ENCODE measurements around the gene OR9G1.
"Not testable (repeated sequence)": the region's sequence is repeated elsewhere in the genome, so short reads cannot be mapped to it uniquely, and the experiment has no call there.

The OR9G1 gene, protein sequence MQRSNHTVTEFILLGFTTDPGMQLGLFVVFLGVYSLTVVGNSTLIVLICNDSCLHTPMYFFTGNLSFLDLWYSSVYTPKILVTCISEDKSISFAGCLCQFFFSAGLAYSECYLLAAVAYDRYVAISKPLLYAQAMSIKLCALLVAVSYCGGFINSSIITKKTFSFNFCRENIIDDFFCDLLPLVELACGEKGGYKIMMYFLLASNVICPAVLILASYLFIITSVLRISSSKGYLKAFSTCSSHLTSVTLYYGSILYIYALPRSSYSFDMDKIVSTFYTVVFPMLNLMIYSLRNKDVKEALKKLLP

DNA sequence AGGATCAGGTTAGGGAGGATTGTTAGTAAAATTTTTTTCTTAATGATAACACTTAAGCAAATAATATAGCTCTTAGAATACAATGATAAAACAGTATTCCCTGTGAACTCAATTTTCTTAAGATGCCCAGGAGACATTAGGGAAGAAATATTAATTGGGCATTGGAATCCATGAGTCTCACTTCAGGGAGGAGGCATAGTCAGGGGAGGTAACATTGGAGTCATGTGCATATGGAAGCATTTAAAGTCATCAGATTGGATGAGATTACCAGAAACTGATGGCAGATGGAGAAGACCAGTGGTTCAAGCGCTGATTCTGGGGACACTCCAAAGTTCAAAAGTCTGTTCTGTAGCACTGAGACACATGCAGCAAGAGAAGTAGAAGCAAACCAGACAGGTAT is at the start of gene OR9G1:
Gene OR9G1, plus strand, starts transcription at position 301 of the 400 bp plus-strand sequence. CDS start 1,293 bp downstream, outside the sequence.
- DNase-seq (ENCODE audit: low read depth): no peak

DNA sequence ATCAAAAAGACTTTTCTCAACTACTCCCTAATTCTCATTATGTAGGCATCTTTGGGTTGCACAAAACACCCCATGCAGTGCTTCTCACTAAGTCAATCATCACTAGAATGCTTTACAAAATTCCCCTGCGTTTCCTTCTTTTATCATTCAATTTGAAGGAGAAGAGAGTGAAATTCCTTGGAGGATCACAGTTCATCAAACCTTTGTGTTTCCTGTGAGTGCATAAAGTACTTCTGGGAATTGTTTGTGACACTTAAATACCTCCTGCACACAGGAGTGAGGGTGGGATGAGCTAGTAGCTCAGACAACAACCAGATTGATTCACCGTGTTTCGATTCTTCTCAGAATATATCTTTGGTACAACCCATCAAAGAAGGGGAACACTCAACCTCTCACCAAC is 39.1 kb upstream of the OR9G1 start:
- no peak for DNase-seq (ENCODE audit: low read depth)

DNA sequence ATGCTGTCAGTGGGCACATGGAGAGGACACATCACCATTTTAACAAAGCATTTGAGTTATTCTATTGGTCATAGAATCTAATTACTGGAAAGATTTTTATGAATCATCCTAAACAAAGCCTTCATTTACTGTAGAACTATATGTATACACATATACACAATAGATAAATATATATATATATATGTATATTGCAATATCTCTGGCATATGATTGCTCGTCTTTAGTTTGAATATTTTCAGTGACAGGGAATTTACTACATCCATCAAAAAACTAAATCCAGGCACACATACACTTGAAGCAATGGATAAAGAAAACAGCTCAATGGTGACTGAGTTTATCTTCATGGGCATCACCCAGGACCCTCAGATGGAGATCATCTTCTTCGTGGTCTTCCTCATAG is 35.5 kb upstream of the OR9G1 start, which contains the start of gene OR5AR1:
Gene OR5AR1, plus strand, starts transcription at position 301 of the 400 bp plus-strand sequence. Its CDS starts 0 bp downstream, at position 301.
- DNase-seq (ENCODE audit: low read depth): no peak

DNA sequence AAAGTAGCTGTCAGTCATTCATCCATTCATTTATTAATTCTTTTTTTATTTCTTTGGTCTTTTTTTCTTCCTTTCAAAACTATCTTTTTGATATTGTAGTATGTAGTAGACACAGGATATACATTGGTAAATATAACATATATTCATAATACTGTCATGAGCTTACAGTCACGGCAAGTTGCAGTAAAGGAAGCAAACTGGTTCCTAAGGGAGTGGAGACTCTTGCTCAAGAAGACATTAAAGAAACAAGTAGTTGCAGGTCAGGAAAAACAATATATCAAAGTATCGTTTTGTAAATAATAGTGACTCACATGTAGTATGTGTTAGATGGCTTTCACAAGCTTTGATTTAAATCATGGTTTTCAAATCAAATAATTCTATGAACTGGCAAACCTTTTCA is 27.9 kb upstream of the OR9G1 start:
- no peak for DNase-seq (ENCODE audit: low read depth)

DNA sequence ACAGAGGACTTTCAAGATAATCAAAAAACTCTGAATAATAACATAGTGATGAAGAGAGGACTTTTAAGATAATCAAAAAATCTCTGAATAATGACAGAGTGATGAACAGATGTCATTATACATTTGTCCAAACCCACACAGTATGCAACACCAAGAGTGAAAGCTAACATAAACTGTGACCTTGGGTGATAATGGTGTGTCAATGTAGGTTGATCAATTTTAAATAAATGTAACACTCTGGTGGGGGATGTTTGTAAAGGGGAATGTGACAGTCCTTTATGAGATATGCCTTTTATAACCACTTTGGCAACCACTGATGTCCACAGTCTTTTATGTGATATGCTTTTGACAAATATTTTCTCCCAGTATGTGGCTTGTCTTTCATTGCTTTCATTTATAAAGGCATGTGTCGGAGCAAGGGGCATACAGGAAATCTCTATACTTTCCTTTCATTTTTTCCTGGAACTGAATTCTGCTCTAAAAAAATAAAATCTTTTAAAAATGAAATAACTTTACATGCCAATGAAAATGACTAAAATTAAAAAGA is 10.3 kb upstream of the OR9G1 start:
- no peak for DNase-seq (ENCODE audit: low read depth)

DNA sequence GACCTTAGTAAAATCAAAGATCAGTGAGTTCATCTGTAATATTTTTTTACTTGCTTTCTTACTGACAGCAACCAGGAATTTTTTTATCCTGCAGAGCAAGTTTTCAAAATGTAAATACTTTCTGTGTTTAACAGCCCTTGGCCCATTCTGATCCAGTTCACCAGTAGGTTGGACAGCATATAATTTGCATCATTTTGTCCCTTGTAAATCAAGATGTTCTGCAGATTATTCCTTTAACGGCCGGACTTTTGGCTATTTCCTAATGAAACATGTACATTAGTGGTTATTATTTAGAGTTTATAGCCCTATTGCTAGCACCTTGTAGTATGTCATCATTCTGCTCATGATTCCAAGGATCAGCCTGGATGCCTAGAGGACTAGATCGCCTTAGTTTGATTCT is 7.7 kb upstream of the OR9G1 start:
- not testable (repeated sequence) for DNase-seq (ENCODE audit: low read depth)

DNA sequence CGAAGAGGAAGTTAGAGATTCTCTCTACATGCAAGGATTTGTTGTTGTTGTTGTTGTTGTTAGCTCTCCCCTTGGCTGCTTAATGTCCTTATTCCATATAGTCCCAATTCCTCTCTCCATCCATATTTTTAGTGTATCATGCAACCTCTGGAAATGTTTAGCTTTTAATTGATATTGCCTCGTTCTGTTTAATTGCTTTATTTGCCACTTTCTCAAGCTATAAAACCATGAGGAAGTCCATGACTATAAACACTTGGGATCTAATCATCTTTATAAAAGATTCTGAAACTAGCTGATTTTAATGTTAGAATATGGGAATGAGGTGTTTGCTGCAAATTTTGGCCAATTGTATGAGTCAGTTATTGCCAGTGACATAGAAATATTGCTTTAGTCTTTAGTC is 5.5 kb upstream of the OR9G1 start:
- DNase-seq (ENCODE audit: low read depth): no peak

DNA sequence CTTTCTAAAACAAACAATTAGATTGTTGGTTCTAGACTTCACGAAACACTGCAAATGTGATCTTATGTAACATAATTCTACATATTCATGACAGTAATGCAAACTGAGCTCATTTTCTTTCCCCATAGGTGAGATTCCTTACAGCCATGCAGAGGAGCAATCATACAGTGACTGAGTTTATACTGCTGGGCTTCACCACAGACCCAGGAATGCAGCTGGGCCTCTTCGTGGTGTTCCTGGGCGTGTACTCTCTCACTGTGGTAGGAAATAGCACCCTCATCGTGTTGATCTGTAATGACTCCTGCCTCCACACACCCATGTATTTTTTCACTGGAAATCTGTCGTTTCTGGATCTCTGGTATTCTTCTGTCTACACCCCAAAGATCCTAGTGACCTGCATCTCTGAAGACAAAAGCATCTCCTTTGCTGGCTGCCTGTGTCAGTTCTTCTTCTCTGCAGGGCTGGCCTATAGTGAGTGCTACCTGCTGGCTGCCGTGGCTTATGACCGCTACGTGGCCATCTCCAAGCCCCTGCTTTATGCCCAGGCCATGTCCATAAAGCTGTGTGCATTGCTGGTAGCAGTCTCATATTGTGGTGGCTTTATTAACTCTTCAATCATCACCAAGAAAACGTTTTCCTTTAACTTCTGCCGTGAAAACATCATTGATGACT is 1.5 kb downstream of the OR9G1 start:
- no peak for DNase-seq (ENCODE audit: low read depth)

DNA sequence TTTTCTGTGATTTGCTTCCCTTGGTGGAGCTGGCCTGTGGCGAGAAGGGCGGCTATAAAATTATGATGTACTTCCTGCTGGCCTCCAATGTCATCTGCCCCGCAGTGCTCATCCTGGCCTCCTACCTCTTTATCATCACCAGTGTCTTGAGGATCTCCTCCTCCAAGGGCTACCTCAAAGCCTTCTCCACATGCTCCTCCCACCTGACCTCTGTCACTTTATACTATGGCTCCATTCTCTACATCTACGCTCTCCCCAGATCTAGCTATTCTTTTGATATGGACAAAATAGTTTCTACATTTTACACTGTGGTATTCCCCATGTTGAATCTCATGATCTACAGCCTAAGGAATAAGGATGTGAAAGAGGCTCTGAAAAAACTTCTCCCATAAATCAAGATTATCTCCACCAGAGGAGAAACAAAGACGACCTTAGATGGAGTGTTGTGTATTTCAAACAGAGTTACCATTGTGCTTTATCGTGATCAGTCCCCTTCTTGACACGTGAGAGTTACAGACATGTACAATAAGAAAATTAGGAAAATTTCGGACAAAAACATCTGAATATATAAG is 2.1 kb downstream of the OR9G1 start:
- no peak for DNase-seq (ENCODE audit: low read depth)

DNA sequence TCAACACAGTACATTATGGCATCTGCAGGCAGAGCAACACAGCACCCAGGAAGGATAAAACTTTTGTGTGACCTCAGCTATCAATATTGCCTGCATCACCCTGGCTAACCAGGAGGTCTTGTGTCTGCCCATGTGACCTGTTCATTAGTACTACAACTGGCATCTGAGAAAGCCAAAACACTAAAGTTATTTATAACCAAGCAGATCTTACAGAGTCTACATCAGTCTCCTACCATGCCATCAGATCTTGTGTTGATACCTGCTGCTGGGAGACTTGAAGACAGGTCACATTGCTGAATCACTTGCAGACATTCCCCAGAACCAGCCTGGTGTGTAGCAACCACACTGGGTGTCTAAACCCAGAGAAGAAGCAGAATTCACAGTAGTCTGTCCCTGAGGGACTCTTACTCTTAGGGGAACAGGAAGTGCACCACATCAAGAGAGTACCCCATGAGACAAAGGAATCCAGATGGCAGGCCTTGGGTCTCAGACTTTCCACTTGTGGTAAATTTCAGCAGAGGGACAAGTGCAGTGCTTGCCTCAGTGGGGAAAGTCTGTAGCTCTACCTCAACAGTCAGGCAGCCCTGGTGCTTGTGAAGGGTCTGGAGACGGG is 7.0 kb downstream of the OR9G1 start:
- DNase-seq (ENCODE audit: low read depth): no peak

DNA sequence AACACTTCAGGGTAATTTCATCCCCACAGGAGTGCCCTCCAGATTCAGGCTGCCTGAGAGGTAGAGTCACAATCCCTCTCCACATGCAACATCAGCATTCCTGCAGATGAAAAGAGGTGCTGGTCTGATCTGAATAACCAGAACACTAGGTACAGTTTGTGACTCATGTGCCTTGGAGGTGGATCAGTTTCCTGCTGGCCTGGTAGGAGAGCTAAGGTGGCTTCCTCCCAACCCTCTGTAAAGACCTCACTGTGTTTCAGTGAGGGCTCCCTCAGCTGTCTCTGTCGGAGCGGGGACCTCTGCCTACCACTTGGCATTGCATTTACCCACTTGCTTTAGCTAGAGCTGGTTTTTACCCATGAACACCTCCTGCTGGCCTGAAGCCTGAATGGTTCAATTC is 7.6 kb downstream of the OR9G1 start:
- DNase-seq (ENCODE audit: low read depth): no peak

DNA sequence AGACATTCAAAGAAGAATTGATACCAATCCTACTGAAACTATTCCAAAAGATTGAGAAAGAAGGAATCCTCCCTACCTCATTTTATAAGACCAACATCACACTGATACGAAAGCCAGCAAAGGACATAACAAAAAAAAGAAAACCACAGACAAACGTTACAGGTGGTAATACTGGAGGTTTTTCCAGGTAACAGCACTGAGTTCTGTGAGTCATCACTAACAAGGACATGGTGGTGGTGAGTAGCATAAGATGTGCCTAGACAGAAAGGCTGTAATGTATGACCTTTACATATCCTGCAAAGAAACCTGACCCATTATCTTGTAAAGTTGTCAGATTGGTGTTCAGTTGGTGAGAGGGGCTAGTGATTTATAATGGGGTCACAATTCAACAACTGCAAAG is 15.3 kb downstream of the OR9G1 start:
- DNase-seq (ENCODE audit: low read depth): no peak

DNA sequence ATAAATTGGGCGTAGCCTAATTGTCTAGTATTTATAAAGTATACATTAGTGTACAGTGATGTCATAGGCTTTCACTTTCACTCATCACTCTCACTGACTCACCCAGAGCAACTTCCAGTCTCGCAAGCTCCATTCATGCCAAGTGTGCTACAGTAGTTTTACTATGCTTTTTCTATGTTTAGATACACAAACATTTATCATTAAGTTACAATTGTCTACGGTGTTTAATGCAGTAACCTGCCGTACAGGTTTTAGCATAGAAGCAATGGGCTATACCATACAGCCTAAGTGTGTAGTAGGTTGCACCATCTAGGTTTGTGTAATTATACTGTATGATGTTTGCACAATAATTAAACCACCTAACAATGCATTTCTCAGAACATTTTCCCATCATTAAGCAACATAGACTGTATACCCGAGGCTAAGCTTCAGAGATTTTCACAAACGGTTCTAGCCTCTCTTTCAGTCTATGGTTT is 17.5 kb downstream of the OR9G1 start:
- DNase-seq (ENCODE audit: low read depth): no peak

DNA sequence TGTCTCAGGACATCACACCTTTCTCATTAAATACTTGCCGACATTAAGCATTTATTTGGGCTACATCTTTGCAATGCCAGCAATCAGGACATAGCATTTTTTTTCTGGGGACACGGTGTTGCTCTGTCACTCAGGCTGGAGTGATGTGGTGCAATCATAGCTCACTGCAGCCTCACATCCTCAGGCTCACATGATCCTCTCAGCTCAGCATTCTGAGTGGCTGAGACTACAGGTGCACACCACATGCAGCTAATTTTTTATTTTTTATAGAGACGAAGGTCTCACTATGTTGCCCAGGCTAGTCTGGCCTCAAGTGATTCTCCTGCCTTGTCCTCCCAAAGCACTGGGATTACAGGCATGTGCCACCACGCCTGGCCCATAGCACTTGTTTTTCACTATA is 21.6 kb downstream of the OR9G1 start:
- DNase-seq (ENCODE audit: low read depth): no peak

DNA sequence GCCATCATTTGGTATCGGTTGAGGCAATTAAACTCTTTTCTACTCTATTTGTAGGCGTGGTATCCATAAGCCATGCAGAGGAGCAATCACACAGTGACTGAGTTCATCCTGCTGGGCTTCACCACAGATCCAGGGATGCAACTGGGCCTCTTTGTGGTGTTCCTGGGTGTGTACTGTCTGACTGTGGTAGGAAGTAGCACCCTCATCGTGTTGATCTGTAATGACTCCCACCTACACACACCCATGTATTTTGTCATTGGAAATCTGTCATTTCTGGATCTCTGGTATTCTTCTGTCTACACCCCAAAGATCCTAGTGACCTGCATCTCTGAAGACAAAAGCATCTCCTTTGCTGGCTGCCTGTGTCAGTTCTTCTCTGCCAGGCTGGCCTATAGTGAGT is 41.2 kb downstream of the OR9G1 start:
- no peak for DNase-seq (ENCODE audit: low read depth)

DNA sequence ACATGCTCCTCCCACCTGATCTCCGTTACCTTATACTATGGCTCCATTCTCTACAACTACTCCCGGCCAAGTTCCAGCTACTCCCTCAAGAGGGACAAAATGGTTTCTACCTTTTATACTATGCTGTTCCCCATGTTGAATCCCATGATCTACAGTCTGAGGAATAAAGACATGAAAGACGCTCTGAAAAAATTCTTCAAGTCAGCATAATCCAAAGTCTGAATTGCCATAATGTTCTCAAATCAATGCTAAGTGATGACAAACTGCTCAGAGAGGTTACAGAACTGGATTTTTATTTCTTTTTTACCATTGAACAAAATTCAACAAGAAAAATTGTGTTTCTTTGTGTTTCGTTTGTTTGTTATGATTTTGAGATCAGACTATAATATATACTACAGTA is 42.0 kb downstream of the OR9G1 start:
- DNase-seq (ENCODE audit: low read depth): no peak

DNA sequence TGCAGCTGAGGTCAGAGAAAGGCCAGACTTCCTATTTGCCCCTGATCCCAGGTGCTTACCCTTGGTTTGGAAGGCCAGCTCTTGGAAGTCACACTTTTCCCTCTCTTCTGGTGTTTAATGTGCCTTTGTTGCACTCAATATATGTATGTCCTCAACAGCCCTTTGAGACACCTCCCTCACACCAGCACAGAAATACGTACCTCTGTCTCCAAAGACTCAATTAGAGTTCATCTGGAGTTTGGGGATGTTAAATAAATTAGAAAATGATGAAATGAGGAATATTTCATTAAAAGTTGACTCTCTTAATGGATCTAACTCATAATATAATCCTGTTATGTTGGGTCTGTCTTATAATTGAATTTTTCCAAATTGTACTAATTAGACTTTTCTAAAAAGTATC is 49.7 kb downstream of the OR9G1 start, which contains the start of gene OR9G4:
Gene OR9G4, minus strand, starts transcription at position 101 of the 400 bp plus-strand sequence. CDS start 4,931 bp downstream, outside the sequence.
- DNase-seq (ENCODE audit: low read depth): no peak

DNA sequence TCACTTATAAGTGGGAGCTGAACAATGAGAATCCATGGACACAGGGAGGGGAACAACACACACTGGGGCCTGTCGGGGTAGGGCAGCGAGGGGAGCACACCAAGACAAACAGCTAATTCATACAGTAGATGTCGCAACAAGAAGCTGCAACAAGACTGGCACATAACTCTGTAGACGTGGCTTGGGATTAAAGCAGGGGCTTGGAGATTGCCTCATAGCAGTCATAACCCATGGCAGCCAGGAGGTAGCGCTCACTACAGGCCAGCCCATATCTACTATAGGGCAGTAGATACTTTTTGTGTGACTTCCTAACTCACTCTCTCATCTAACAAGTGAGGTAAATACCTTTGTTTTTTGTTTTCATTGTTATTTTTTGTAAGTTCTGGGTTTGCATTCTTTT is 51.3 kb downstream of the OR9G1 start:
- no peak for DNase-seq (ENCODE audit: low read depth)

DNA sequence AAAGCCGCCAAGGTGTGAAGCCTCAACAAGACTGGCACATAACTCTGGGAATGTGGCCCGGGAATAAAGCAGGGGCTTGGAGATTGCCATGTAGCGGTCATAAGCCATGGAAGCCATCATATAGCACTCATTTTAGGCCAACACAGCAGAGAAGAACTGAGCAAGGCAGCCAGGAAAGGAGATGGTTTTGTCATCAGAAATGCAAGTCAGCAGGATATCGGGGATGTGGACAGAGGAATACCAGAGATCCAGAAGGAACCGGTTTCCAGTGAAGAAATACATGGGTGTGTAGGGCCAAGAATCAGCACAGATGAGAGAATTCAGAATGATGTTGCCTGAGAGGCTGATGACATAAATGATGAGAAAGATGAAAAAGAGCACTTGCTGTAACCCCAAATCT is 52.6 kb downstream of the OR9G1 start:
- DNase-seq (ENCODE audit: low read depth): no peak
